Measurements from ENCODE around the gene FOXP1. TPM values are rescaled to one million over a fixed set of nuclear protein-coding genes. Genes with fewer than 3 reads are reported as not detected.
"Not testable (repeated sequence)": the region's sequence is repeated elsewhere in the genome, so short reads cannot be mapped to it uniquely, and the experiment has no call there.

Gene FOXP1
- total RNA-seq, 1 donor from 2014 or later = 128 TPM

DNA sequence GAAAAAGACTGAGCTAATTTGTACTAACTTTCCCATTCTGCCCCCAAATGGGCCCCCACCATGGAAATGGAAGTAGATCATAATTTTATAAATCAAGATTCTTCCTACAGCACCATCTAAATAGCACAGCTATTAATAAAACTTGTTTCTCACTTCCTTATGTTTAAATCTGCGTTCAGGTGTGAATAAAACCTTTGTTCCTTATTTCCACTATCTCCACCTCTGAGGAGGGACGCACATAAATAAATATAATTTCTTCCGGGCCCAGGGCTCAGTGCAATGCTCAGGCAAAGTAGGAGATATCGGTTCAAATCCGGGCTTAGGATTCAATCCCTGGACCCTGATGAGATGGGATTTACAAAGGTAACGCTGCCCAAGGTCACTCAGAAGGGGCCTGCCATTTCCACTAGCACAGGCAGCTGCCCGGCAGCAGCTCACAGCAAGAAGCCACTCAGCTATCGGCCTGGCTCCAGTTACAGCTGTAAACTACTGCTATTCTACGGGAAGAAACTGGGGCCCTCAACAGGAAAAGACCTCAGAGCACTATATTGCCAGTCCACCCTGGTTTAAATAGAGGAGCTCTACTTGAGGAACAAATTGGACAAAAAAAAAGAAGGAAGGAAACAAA is 52.5 kb downstream of the FOXP1 start:
- TF ChIP-seq POLR2AphosphoS5 (IDR thresholded peaks at IDR 0.05; ENCODE audit: insufficient read depth in 1 of 2, low read depth in 1 of 2) = no peak
- TF ChIP-seq, protein P1, sequence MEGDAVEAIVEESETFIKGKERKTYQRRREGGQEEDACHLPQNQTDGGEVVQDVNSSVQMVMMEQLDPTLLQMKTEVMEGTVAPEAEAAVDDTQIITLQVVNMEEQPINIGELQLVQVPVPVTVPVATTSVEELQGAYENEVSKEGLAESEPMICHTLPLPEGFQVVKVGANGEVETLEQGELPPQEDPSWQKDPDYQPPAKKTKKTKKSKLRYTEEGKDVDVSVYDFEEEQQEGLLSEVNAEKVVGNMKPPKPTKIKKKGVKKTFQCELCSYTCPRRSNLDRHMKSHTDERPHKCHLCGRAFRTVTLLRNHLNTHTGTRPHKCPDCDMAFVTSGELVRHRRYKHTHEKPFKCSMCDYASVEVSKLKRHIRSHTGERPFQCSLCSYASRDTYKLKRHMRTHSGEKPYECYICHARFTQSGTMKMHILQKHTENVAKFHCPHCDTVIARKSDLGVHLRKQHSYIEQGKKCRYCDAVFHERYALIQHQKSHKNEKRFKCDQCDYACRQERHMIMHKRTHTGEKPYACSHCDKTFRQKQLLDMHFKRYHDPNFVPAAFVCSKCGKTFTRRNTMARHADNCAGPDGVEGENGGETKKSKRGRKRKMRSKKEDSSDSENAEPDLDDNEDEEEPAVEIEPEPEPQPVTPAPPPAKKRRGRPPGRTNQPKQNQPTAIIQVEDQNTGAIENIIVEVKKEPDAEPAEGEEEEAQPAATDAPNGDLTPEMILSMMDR (IDR thresholded peaks at IDR 0.05) = no peak
- TF ChIP-seq POLR2A (IDR thresholded peaks at IDR 0.05) = no peak
- H3K27me3 ChIP-seq = no peaks in the 10 kb centered on the region
- no peaks in the 10 kb centered on the region for H3K9me3 ChIP-seq
- no peaks in the 10 kb centered on the region for H3K36me3 ChIP-seq
- no peak overlapping the region for H3K4me3 ChIP-seq
- no peak for DNase-seq (ENCODE audit: extremely low spot score in 2 of 2)
- no peak overlapping the region for H3K27ac ChIP-seq
- intact Hi-C loops (cut with DNase I) = no loop called here
- peaks cover 30% of the 10 kb centered on the region for H3K4me1 ChIP-seq

DNA sequence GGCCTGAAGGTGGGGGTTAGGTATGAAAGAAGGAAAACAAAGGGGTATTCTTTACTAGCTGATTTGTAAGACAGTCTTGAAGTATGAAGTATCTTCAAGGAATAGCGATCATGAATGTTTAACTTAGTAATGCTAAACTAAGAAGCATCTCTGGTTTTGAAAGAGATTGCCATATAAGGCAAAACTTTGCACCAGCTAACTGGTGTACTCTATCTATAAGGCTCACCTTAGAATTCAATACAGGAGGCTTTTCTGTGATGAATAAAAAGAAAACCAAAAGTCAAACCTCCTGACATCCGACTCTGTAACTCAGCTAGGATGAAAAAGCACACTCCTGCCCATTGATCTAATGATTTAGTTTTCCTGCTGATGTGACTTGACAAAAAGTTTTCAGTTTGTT is 54.7 kb downstream of the FOXP1 start:
- no peak overlapping the region for H3K4me3 ChIP-seq

DNA sequence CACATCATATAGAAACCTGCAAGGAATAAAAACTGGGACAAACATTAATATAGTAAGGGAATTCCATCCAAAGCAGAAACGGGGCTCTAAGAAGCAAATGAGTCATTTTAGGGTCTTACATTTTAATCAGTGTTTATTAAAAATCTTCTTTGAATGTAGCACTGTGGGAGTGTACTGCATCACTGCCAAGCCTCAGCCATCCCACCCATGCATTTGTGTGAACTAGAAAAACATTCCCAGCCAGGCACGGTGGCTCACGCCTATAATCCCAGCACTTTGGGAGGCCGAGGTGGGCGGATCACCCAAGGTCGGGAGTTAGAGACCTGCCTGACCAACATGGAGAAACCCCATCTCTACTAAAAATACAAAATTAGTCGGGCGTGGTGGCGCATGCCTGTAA is 57.1 kb downstream of the FOXP1 start:
- H3K27me3 ChIP-seq; H3K36me3 ChIP-seq; H3K4me1 ChIP-seq; H3K4me3 ChIP-seq; H3K9me3 ChIP-seq; intact Hi-C loops (cut with DNase I); DNase-seq (ENCODE audit: extremely low spot score in 2 of 2); H3K27ac ChIP-seq: not testable (repeated sequence)

More for the DNA sequence above, 54.7 kb downstream of the FOXP1 start:
- TF ChIP-seq POLR2AphosphoS5 (IDR thresholded peaks at IDR 0.05; ENCODE audit: insufficient read depth in 1 of 2, low read depth in 1 of 2) (no peak), POLR2A (IDR thresholded peaks at IDR 0.05) (no peak)
- TF ChIP-seq, protein P1 (IDR thresholded peaks at IDR 0.05) = no peak
- no peak for DNase-seq (ENCODE audit: extremely low spot score in 2 of 2)
- Histone ChIP-seq H3K27me3 (no peaks in the 10 kb centered on the region), H3K4me1 (peaks cover 20% of the 10 kb centered on the region), H3K27ac (no peak overlapping the region), H3K36me3 (no peaks in the 10 kb centered on the region), H3K9me3 (no peaks in the 10 kb centered on the region)
- intact Hi-C loops (cut with DNase I) = no loop called here

DNA sequence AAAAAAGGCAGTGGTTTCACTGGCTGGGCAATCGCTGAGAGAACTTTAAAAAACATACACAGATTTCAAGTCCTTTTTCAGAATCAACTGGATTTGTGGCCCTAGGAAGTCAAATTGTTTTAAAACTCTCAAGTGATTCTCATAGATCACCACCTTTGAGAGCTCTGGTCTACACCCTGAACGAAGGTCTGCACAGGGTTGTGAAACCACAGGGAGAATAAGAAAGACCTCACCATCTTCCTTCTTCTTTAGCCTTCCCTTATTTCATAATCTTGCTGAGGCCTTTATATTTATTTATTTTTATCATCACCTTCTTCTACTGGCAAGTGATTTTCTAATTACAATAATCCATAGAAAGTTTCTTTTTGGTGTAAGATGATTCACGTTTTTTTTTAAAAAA is 58.1 kb downstream of the FOXP1 start:
- no peaks in the 10 kb centered on the region for H3K9me3 ChIP-seq
- H3K4me1 ChIP-seq = no peaks in the 10 kb centered on the region
- H3K36me3 ChIP-seq = no peaks in the 10 kb centered on the region
- intact Hi-C loops (cut with DNase I) = no loop called here
- no peak overlapping the region for H3K4me3 ChIP-seq
- TF ChIP-seq, protein P1 (IDR thresholded peaks at IDR 0.05) = no peak
- TF ChIP-seq POLR2AphosphoS5 (IDR thresholded peaks at IDR 0.05; ENCODE audit: insufficient read depth in 1 of 2, low read depth in 1 of 2) (no peak), POLR2A (IDR thresholded peaks at IDR 0.05) (no peak)
- DNase-seq (ENCODE audit: extremely low spot score in 2 of 2) = no peak
- no peak overlapping the region for H3K27ac ChIP-seq
- H3K27me3 ChIP-seq = no peaks in the 10 kb centered on the region

DNA sequence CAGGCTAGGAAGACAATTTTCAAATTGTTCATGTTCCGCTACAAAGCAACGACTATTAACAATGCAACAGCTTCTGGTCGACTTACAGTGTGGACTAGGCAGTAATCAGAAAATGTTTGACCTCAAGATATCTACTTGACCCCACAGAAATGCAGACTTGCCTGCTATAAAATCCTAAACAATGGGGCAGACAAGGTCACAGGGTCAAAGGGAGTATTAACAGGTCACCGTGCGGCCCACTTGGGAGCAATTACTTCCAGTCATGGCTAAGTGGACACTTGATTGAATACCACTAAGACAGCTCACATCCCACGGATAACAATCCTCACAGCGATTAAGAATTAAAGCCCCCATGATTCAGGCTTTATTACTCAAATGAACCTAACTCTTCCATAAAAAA is 58.9 kb downstream of the FOXP1 start:
- TF ChIP-seq POLR2A (IDR thresholded peaks at IDR 0.05) (no peak), POLR2AphosphoS5 (IDR thresholded peaks at IDR 0.05; ENCODE audit: insufficient read depth in 1 of 2, low read depth in 1 of 2) (no peak)
- TF ChIP-seq, protein P1 (IDR thresholded peaks at IDR 0.05) = no peak
- no peaks in the 10 kb centered on the region for H3K4me1 ChIP-seq
- H3K36me3 ChIP-seq = no peaks in the 10 kb centered on the region
- no peak overlapping the region for H3K27ac ChIP-seq
- intact Hi-C loops (cut with DNase I) = no loop called here
- no peaks in the 10 kb centered on the region for H3K9me3 ChIP-seq
- H3K27me3 ChIP-seq = no peaks in the 10 kb centered on the region
- DNase-seq (ENCODE audit: extremely low spot score in 2 of 2) = no peak
- H3K4me3 ChIP-seq = no peak overlapping the region
